ENCODE measurements around the gene HSD17B11.
"Not testable (repeated sequence)": the region's sequence is repeated elsewhere in the genome, so short reads cannot be mapped to it uniquely, and the experiment has no call there.

The HSD17B11 gene

GRCh38 chr4:87304745-87305432 is 86.1 kb downstream of the HSD17B11 start:
- Histone ChIP-seq H3K9ac (ENCODE audit: low read length) (no peak overlapping the region), H4K20me1 (ENCODE audit: insufficient read depth, low read length) (no peaks in the 10 kb centered on the region), H3K36me3 (ENCODE audit: insufficient read depth, low read length) (no peaks in the 10 kb centered on the region), H3K79me2 (ENCODE audit: insufficient read depth, low read length) (no peaks in the 10 kb centered on the region), H3K9me2 (ENCODE audit: low read depth, low read length) (no peaks in the 10 kb centered on the region), H2AFZ (ENCODE audit: low read length) (no peak overlapping the region), H3K27ac (ENCODE audit: low read depth, low read length, poor library complexity, severe bottlenecking) (no peak overlapping the region), H3K4me3 (ENCODE audit: low read depth, low read length, poor library complexity, severe bottlenecking) (no peak overlapping the region), H3K27me3 (ENCODE audit: insufficient read depth, low read length) (no peaks in the 10 kb centered on the region), H3K4me1 (ENCODE audit: insufficient read depth, low read length, severe bottlenecking) (no peaks in the 10 kb centered on the region), H3K9me3 (ENCODE audit: low read length) (no peaks in the 10 kb centered on the region), H3K4me2 (ENCODE audit: low read length) (no peak overlapping the region), H3F3A (ENCODE audit: insufficient read depth, low read length) (no peaks in the 10 kb centered on the region)
- TF ChIP-seq CTCF (IDR thresholded peaks at IDR 0.05; ENCODE audit: low read length) (no peak), EZH2 (IDR thresholded peaks at IDR 0.05; ENCODE audit: borderline replicate concordance, low read length) (no peak)

GRCh38 chr4:87299898-87300297 is 91.1 kb downstream of the HSD17B11 start:
- Histone ChIP-seq H3K36me3 (ENCODE audit: insufficient read depth, low read length) (no peaks in the 10 kb centered on the region), H3K9me2 (ENCODE audit: low read depth, low read length) (no peaks in the 10 kb centered on the region), H3K4me3 (ENCODE audit: low read depth, low read length, poor library complexity, severe bottlenecking) (no peak overlapping the region), H3K27ac (ENCODE audit: low read depth, low read length, poor library complexity, severe bottlenecking) (no peak overlapping the region), H3K9ac (ENCODE audit: low read length) (no peak overlapping the region), H3K79me2 (ENCODE audit: insufficient read depth, low read length) (no peaks in the 10 kb centered on the region), H3F3A (ENCODE audit: insufficient read depth, low read length) (no peaks in the 10 kb centered on the region), H3K9me3 (ENCODE audit: low read length) (no peaks in the 10 kb centered on the region), H3K4me1 (ENCODE audit: insufficient read depth, low read length, severe bottlenecking) (no peaks in the 10 kb centered on the region), H3K27me3 (ENCODE audit: insufficient read depth, low read length) (no peaks in the 10 kb centered on the region), H4K20me1 (ENCODE audit: insufficient read depth, low read length) (no peaks in the 10 kb centered on the region), H2AFZ (ENCODE audit: low read length) (no peak overlapping the region), H3K4me2 (ENCODE audit: low read length) (no peak overlapping the region)
- TF ChIP-seq CTCF (IDR thresholded peaks at IDR 0.05; ENCODE audit: low read length) (no peak), EZH2 (IDR thresholded peaks at IDR 0.05; ENCODE audit: borderline replicate concordance, low read length) (no peak)

- Histone ChIP-seq H3F3A (ENCODE audit: insufficient read depth, low read length) (no peaks in the 10 kb centered on the region), H4K20me1 (ENCODE audit: insufficient read depth, low read length) (no peaks in the 10 kb centered on the region), H3K27me3 (ENCODE audit: insufficient read depth, low read length) (no peaks in the 10 kb centered on the region), H3K9ac (ENCODE audit: low read length) (no peak overlapping the region), H3K4me3 (ENCODE audit: low read depth, low read length, poor library complexity, severe bottlenecking) (no peak overlapping the region), H2AFZ (ENCODE audit: low read length) (no peak overlapping the region), H3K27ac (ENCODE audit: low read depth, low read length, poor library complexity, severe bottlenecking) (no peak overlapping the region), H3K9me2 (ENCODE audit: low read depth, low read length) (no peaks in the 10 kb centered on the region), H3K36me3 (ENCODE audit: insufficient read depth, low read length) (no peaks in the 10 kb centered on the region), H3K79me2 (ENCODE audit: insufficient read depth, low read length) (no peaks in the 10 kb centered on the region), H3K4me2 (ENCODE audit: low read length) (no peak overlapping the region), H3K4me1 (ENCODE audit: insufficient read depth, low read length, severe bottlenecking) (no peaks in the 10 kb centered on the region), H3K9me3 (ENCODE audit: low read length) (peaks cover 2% of the 10 kb centered on the region; the same call in 1 of the 2 replicates)
- TF ChIP-seq EZH2 (IDR thresholded peaks at IDR 0.05; ENCODE audit: borderline replicate concordance, low read length), result no peak
- no peak for TF ChIP-seq CTCF (IDR thresholded peaks at IDR 0.05; ENCODE audit: low read length)
Measured at GRCh38 chr4:87298362-87298761, 92.6 kb downstream of the HSD17B11 start.

- not testable (repeated sequence) for H3F3A ChIP-seq (ENCODE audit: insufficient read depth, low read length); H3K9me3 ChIP-seq (ENCODE audit: low read length); H3K79me2 ChIP-seq (ENCODE audit: insufficient read depth, low read length); H3K4me1 ChIP-seq (ENCODE audit: insufficient read depth, low read length, severe bottlenecking); H3K36me3 ChIP-seq (ENCODE audit: insufficient read depth, low read length); H4K20me1 ChIP-seq (ENCODE audit: insufficient read depth, low read length); H3K4me2 ChIP-seq (ENCODE audit: low read length); H3K4me3 ChIP-seq (ENCODE audit: low read depth, low read length, poor library complexity, severe bottlenecking); H3K9me2 ChIP-seq (ENCODE audit: low read depth, low read length); H3K27me3 ChIP-seq (ENCODE audit: insufficient read depth, low read length); H3K27ac ChIP-seq (ENCODE audit: low read depth, low read length, poor library complexity, severe bottlenecking); H3K9ac ChIP-seq (ENCODE audit: low read length); H2AFZ ChIP-seq (ENCODE audit: low read length)
Measured at GRCh38 chr4:87294911-87295310, 96.1 kb downstream of the HSD17B11 start.

DNA sequence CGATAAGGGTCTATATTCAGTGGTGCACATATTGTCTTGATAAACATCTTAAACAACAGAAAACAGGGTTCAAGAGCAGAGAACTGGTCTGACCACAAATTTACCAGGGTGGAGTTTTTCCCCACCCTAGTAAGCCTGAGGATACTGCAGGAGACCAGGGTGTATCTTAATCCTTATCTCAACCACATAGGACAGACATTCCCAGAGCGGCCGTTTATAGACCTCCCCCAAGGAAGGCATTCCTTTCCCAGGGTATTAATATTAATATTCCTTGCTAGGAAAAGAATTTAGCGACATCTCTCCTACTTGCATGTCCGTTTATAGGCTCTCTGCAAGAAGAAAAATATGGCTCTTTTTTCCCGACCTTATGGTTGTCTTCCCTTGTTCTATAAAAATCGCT is 97.1 kb downstream of the HSD17B11 start:
- not testable (repeated sequence) for H3K9ac ChIP-seq (ENCODE audit: low read length); H3K27ac ChIP-seq (ENCODE audit: low read depth, low read length, poor library complexity, severe bottlenecking); H3K27me3 ChIP-seq (ENCODE audit: insufficient read depth, low read length); H3K36me3 ChIP-seq (ENCODE audit: insufficient read depth, low read length); H2AFZ ChIP-seq (ENCODE audit: low read length); H3F3A ChIP-seq (ENCODE audit: insufficient read depth, low read length); H3K9me2 ChIP-seq (ENCODE audit: low read depth, low read length); H3K4me2 ChIP-seq (ENCODE audit: low read length); H4K20me1 ChIP-seq (ENCODE audit: insufficient read depth, low read length); H3K9me3 ChIP-seq (ENCODE audit: low read length); H3K4me1 ChIP-seq (ENCODE audit: insufficient read depth, low read length, severe bottlenecking); H3K79me2 ChIP-seq (ENCODE audit: insufficient read depth, low read length); H3K4me3 ChIP-seq (ENCODE audit: low read depth, low read length, poor library complexity, severe bottlenecking)
